ENCODE data around the gene TBCK.

- TF ChIP-seq FOXP2 (optimal IDR thresholded peaks at IDR 0.05; ENCODE audit: borderline replicate concordance, extremely low read depth, extremely low read length, insufficient read depth): no peak
- TF ChIP-seq TAF1 (IDR thresholded peaks at IDR 0.05; ENCODE audit: borderline replicate concordance, insufficient read depth, low read length): no peak
- TF ChIP-seq SIN3A (IDR thresholded peaks at IDR 0.05; ENCODE audit: borderline replicate concordance, insufficient read depth, low read length): no peak
- no peak for TF ChIP-seq POLR2AphosphoS5 (IDR thresholded peaks at IDR 0.05; ENCODE audit: low read depth, low read length)
- TF ChIP-seq REST (IDR thresholded peaks at IDR 0.05; ENCODE audit: insufficient read depth in 1 of 2, low read depth in 2 of 2, low read length in 2 of 2): no peak
These were observed 14.5 kb downstream of the TBCK start for GRCh38 chr4:106301393-106302061.
